ENCODE measurements around the gene OR5B21.

Gene OR5B21

DNA sequence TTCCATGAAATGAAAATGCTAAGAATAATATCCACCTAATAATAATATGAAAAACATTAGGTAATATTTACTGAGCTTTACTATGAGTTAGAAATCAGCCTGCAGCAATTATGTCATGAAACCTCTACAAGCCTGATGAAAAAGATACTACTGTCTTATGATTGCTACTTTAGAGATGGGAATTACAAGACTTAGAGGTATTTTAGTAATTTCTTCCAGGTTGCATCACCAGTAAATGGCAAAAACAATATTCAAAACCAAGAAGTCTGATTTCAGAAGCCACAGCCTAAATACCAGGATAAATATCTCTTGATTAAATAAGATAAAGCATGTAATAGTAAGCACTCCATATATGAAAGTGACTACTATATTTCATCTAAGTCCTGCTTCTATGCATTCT, 13.8 kb downstream of the OR5B21 start:
- no peak for DNase-seq

- no peak for DNase-seq
Measured at GRCh38 chr11:58493676-58494075, 14.2 kb downstream of the OR5B21 start.

DNA sequence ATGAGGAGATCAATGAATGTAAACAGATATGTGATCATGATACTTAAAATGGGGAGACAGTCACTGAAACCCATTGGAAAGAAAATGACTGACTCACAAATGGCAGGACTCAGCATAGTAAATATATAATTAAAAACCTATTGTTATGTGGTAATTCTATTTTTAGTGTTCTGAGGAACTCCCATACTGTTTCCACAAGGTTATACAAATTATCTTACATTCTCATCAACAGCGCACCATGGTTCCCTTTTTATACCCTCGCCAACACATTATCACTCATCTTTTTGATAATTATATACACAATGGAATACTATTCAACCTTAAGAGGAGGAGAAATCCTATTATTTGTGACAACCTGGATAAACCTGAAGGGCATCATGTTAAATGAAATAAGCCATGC, 17.1 kb downstream of the OR5B21 start:
- no peak for DNase-seq

GRCh38 chr11:58487170-58487569, 20.7 kb downstream of the OR5B21 start:
- DNase-seq, result no peak

DNA sequence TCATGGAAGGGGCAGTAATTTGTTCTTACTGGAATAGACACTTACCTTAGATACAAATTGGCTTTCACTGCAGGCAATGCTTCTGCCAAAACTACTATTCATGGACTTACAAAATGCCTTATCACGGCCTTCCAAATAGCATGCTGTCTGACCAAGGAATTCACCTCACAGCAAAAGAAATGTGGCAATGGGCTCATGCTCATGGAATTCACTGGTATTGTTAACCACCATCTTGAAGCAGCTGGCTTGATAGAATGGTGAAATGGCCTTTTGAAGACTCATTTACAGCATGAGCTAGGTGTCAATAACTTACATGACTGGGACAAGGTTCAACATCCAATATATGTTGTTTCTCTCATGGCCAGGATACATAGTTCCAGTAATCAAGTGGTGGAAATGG, 21.9 kb downstream of the OR5B21 start:
- DNase-seq, result no peak

DNA sequence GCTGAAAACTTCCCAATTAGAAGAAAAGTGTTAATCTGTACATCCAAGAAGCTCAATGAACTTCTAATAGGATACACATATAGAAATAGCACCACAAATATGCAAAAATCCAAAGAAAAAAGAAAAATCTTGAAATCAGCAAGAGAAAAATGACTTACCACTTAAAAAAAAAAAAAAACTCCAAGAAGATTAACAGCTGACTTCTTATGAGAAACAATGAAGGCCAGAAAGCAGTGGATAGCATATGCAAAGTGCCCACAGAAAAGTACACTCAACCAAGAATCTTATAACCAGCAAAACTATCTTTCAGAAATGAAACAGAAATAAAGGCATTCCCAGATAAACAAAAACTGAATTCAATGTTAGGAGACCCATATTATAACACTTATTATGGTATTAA, 36.0 kb downstream of the OR5B21 start:
- DNase-seq, result no peak

DNA sequence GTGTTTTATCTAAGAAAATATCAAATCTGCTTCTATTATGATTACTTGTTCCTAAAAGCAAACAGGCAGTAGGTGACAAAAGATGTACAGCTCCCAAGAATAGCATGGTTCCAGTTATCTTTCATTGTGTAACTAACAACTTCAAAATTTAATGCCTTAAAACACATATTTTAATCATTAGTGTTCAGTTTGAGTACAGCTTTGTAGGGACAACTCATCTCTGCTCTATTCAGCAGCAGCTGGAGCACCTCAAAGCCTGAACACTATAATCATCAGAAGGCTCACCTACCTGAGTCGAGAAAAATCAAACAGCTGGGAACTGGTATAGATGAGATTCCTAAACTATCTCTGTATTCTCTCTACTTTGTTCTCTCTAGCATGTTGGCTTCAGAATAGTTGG, 41.6 kb downstream of the OR5B21 start:
- no peak for DNase-seq

GRCh38 chr11:58465690-58466089, 42.2 kb downstream of the OR5B21 start:
- no peak for DNase-seq
